ENCODE results near the gene MORN2.

MORN2 gene

DNA sequence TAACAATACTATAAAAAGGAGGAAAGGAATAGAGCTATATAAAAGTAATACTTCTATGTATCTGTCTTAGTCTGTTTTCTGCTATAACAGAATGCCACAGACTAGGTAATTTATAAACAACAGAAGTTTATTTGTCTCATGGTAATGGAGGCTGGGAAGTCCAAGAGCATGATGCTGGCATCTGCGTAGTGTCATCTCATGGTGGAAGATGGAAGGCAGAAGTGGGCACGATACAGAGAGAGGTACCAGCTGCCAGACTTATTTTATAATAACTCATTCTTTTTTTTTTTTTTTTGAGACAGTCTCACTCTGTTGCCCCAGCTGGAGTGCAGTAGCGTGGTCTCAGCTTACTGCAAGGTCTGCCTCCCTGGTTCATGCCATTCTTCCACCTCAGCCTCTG is 4.3 kb upstream of the MORN2 start:
- in situ Hi-C loops (cut with MboI; ENCODE audit: low sequenced_read_pairs) = no loop called here
- H3K27me3 ChIP-seq (ENCODE audit: low read depth) = no peaks in the 10 kb centered on the region
- H3K36me3 ChIP-seq (replicated peaks) = no peaks in the 10 kb centered on the region; the same call in 1 of the 2 replicates

DNA sequence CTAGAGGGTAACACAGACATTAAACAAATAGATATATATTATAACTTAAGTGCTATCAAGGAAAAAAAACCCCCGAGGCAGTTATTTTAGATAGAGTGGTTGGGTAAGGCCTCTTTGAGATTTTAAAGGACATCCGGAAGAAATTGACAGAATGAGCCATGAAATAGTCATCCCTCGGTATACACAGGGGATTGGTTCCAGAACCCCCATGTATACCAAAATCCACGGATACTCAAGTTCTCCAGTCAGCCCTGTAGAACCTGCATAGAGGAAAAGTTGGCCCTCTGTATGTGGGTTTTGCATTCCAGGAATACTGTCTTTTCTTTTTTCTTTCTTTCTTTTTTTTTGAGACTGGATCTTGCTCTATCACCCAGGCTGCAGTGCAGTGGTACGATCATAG is 2.0 kb upstream of the MORN2 start:
- in situ Hi-C loops (cut with MboI; ENCODE audit: low sequenced_read_pairs) = no loop called here
- Histone ChIP-seq H3K4me3 (no peak overlapping the region), H3K36me3 (replicated peaks) (no peaks in the 10 kb centered on the region; the same call in 1 of the 2 replicates), H3K9me3 (peaks cover 9% of the 10 kb centered on the region; the same call in 1 of the 2 replicates), H3K4me1 (peaks cover 7% of the 10 kb centered on the region), H3K27me3 (ENCODE audit: low read depth) (no peaks in the 10 kb centered on the region)
- no peak for DNase-seq (ENCODE audit: low spot score in 2 of 2)

More for the DNA sequence above, 4.3 kb upstream of the MORN2 start:
- H3K4me3 ChIP-seq = no peak overlapping the region
- peaks cover 9% of the 10 kb centered on the region; the same call in 1 of the 2 replicates for H3K9me3 ChIP-seq
- DNase-seq (ENCODE audit: low spot score in 2 of 2) = no peak
- peaks cover 4% of the 10 kb centered on the region for H3K4me1 ChIP-seq

DNA sequence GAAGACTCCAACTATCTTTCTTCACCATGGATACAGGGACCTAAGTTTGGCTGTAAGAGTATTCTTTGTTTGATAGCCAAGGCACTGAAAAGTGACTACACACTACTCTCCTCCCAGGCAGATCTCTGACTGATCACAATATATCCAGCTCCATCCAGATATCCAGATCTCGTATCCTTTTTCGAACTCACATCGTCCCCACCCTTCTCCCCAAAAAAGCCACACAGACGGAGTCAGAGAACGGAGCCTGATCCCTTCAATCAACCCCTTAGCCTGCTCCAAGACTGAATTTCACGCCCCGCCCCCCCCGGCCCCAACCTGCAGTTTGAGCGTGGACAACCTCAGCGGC is 575 bp upstream of the MORN2 start:
- H3K4me1 ChIP-seq = peaks cover 7% of the 10 kb centered on the region
- in situ Hi-C loops (cut with MboI; ENCODE audit: low sequenced_read_pairs) = no loop called here
- peak overlapping the region; percentile 93 for H3K4me3 ChIP-seq
- H3K27me3 ChIP-seq (ENCODE audit: low read depth) = no peaks in the 10 kb centered on the region
- no peak for DNase-seq (ENCODE audit: low spot score in 2 of 2)
- H3K36me3 ChIP-seq (replicated peaks) = no peaks in the 10 kb centered on the region; the same call in 1 of the 2 replicates
- peaks cover 9% of the 10 kb centered on the region; the same call in 1 of the 2 replicates for H3K9me3 ChIP-seq

DNA sequence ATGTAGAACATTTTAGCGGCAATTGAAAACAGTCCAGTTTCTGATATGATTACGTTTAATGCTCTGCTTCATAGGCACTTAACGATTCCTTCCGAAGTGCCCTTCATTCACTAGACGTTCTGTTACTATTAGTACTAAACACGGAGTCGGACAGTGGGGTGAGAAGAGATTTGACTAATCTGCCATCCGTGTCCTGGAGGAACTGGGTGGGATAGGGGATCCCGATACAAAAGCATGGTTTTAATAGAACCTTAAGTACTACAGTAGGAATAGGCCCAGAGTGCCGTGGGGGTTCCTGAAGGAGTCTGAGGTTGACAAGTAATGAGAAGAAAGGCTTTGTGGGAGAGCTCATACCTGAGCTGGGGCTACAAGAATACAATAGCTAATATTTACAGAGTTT is 631 bp downstream of the MORN2 start:
- Histone ChIP-seq H3K9me3 (peaks cover 9% of the 10 kb centered on the region; the same call in 1 of the 2 replicates), H3K4me3 (peak overlapping the region; percentile 93), H3K4me1 (peaks cover 7% of the 10 kb centered on the region), H3K27me3 (ENCODE audit: low read depth) (no peaks in the 10 kb centered on the region), H3K36me3 (replicated peaks) (no peaks in the 10 kb centered on the region; the same call in 1 of the 2 replicates)
- in situ Hi-C loops (cut with MboI; ENCODE audit: low sequenced_read_pairs) = no loop called here
- peak in 1 of 2 experiments; percentile 9 for DNase-seq (ENCODE audit: low spot score in 2 of 2)

DNA sequence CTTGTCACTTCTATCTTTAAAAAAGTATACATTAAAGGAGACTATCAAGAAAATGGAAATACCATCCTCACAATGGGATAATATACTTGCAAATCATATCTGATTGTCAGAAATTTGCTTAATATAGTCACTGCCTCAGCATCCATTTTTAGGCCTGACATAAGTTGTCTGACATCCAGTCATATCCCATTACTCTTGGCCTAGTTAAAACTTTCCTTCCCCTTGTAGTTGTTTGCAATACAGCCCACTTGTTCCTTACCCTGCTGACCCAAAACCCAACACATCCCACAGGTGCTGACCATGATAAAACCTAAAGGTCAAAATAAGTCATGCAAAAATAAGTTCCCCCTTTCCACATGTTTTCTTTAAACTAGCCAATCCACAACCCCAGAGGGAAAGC is 10.3 kb downstream of the MORN2 start:
- H3K4me3 ChIP-seq = no peak overlapping the region
- H3K36me3 ChIP-seq (replicated peaks) = no peaks in the 10 kb centered on the region
- H3K9me3 ChIP-seq = no peaks in the 10 kb centered on the region
- no peak for DNase-seq (ENCODE audit: low spot score in 2 of 2)
- in situ Hi-C loops (cut with MboI; ENCODE audit: low sequenced_read_pairs) = no loop called here
- 0 out of 2 replicates have a peak, but pooled peaks cover 2% of the 10 kb centered on the region for H3K27me3 ChIP-seq (ENCODE audit: low read depth)
- H3K4me1 ChIP-seq = no peaks in the 10 kb centered on the region

DNA sequence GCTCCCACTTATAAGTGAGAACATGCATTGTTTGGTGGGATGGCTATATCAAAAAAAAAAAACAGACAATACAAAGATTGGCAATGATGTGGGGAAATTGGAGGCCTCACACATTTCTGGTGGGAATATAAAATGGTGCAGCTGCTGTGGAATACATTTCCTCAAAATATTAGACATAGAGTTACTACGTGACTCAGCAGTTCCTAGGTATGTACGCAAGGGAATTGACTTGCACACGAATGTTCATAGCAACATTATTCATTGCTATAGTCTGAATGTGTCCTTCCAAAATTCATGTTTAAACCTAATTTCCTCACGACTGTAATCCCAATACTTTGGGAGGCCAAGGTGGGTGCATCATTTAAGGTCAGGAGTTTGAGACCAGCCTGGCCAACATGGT is 11.6 kb downstream of the MORN2 start:
- no peaks in the 10 kb centered on the region for H3K4me1 ChIP-seq
- no peaks in the 10 kb centered on the region for H3K36me3 ChIP-seq (replicated peaks)
- H3K27me3 ChIP-seq (ENCODE audit: low read depth) = 0 out of 2 replicates have a peak, but pooled peaks cover 2% of the 10 kb centered on the region
- no peak overlapping the region for H3K4me3 ChIP-seq
- no peak for DNase-seq (ENCODE audit: low spot score in 2 of 2)
- H3K9me3 ChIP-seq = no peaks in the 10 kb centered on the region
- in situ Hi-C loops (cut with MboI; ENCODE audit: low sequenced_read_pairs) = no loop called here

DNA sequence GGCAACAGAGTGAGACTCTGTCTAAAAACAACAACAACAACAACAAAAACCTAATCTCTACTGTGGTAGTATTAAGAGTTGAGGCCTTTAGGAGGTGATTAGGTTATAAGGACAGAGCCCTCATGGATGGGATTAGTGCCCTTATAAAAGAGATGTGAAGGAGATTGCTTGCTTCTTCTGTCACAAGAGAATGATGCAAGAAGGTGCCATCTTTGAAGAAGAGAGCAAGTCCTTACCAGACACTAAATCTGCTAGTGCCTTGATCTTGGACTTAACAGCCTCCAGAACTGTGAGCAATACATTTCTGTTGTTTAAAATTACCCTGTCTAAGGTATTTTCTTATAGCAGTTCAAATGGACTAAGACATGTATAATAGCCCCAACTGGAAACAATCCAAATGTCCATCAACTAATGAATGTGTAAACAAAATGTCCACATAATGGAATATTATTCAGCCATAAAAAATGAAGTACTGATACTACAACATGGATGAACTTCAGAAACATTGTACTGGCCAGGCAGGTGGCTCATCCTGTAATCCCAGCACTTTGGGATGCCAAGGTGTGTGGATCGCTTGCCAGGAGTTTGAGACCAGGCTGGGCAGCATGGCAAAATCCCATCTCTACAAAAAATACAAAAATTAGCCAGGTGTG is 12.3 kb downstream of the MORN2 start:
- in situ Hi-C loops (cut with MboI; ENCODE audit: low sequenced_read_pairs) = no loop called here
- Histone ChIP-seq H3K36me3 (replicated peaks) (no peaks in the 10 kb centered on the region), H3K27me3 (ENCODE audit: low read depth) (0 out of 2 replicates have a peak, but pooled peaks cover 2% of the 10 kb centered on the region), H3K9me3 (no peaks in the 10 kb centered on the region), H3K4me3 (no peak overlapping the region), H3K4me1 (no peaks in the 10 kb centered on the region)
- no peak for DNase-seq (ENCODE audit: low spot score in 2 of 2)

DNA sequence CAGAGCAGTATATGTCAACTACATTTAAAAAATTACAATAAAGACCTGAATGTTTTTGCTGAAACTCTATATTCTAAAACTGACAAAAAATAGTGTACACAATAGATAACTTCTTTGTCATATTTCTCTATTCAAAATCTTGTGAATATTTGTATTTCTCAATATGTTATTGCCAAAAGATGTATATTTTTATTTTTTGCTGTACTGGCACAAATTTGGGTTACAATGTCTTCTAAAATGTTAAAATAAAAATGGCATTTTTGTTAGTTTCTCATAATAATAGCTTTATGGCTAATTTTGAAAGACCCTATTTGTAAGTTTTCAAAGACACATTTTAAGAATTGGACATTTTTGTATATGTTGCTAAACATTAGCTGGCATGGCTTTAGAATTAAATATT is 13.3 kb downstream of the MORN2 start:
- H3K27me3 ChIP-seq (ENCODE audit: low read depth) = 0 out of 2 replicates have a peak, but pooled peaks cover 2% of the 10 kb centered on the region
- no peaks in the 10 kb centered on the region for H3K36me3 ChIP-seq (replicated peaks)
- in situ Hi-C loops (cut with MboI; ENCODE audit: low sequenced_read_pairs) = no loop called here
- H3K4me1 ChIP-seq = no peaks in the 10 kb centered on the region
- no peaks in the 10 kb centered on the region for H3K9me3 ChIP-seq
- DNase-seq (ENCODE audit: low spot score in 2 of 2) = no peak
- no peak overlapping the region for H3K4me3 ChIP-seq

DNA sequence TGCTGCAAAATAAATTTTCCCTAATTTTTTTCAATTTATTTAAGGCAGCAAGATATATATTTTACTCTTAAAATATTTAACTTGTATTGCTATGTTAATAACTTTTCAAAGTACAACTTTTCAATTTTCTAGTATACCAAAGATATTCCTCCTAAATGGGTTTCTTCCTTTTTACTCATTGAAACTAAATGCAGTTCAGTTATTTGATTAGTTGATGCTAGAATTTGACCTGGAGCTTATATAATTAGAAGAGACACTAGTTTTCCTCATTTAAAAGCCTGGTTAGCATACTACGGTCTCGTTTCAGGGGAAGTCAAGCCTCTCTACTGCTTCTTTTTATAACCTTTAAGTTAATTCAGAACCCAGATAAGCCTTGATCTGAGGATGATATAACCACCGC is 13.8 kb downstream of the MORN2 start, which contains the start of gene ARHGEF33:
Gene ARHGEF33 (plus strand): TSS at position 301 of the 400 bp plus-strand sequence. CDS start 29,573 bp downstream, outside the sequence.
- H3K36me3 ChIP-seq (replicated peaks) = no peaks in the 10 kb centered on the region
- in situ Hi-C loops (cut with MboI; ENCODE audit: low sequenced_read_pairs) = no loop called here

DNA sequence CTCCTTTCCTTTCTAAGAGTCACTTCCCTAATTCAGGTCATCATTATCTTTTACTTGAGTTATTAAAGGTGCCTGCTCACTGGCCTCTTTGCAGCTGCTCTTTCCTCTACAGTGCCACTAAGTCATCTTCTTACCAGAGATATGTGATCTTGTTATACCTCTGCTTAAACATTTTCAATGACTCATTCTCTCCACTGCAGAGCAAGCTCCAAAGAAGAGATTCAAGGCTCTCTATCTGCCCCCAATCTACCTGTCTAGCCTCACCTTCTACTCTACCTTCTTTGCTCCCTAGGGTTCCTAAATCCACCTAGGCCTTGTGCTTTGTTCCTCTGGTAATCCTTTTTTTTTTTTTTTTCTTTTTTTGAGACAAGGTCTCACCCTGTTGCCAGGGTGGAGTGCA is 17.0 kb downstream of the MORN2 start:
- Histone ChIP-seq H3K4me1 (no peaks in the 10 kb centered on the region), H3K9me3 (no peaks in the 10 kb centered on the region), H3K4me3 (no peak overlapping the region), H3K36me3 (replicated peaks) (no peaks in the 10 kb centered on the region), H3K27me3 (ENCODE audit: low read depth) (0 out of 2 replicates have a peak, but pooled peaks cover 2% of the 10 kb centered on the region)
- DNase-seq (ENCODE audit: low spot score in 2 of 2) = no peak
- in situ Hi-C loops (cut with MboI; ENCODE audit: low sequenced_read_pairs) = no loop called here

More for the DNA sequence above, 13.8 kb downstream of the MORN2 start, which contains the start of gene ARHGEF33:
- Histone ChIP-seq H3K4me1 (no peaks in the 10 kb centered on the region), H3K27me3 (ENCODE audit: low read depth) (0 out of 2 replicates have a peak, but pooled peaks cover 2% of the 10 kb centered on the region), H3K4me3 (no peak within 1 kb of the TSS), H3K9me3 (no peaks in the 10 kb centered on the region)
- no peak for DNase-seq (ENCODE audit: low spot score in 2 of 2)

DNA sequence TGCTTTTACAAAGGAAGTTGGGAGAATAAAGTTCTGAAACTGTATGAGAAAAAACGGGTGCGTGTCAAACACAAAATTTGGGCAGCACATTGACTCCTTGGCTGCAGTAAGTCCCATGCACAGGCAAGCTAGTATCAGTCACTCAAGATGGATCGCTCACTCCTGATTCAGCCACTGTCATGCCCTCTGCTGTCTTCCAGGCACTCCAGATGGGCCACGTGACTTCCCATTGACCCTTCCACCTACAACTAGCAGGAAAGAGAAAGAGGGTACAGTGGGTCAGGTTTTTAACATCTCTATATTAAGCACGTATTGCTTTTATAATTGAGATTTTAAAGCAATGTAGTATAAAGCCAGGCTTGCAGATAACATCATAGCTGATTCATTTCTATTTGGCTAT is 22.5 kb downstream of the MORN2 start:
- in situ Hi-C loops (cut with MboI; ENCODE audit: low sequenced_read_pairs) = no loop called here
- H3K4me3 ChIP-seq = no peak overlapping the region

DNA sequence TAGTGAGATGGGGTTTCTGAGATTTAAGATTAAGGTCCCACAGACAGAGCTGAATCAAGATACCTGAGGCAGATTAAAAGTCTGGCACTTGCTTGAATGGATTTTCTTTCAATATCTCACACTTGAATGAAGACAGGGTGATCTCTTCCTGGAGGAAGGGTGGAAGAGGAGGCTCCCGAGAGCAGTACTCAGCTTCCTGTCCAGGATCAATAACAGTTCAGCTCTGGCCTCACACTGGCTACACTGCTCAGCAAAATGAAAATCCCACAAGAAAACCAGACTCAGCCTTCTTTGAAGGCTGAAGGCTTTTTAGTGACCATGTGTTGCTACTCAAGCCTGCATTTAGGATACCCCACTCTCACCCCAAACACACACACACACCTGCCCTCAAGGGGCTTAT is 24.9 kb downstream of the MORN2 start:
- Histone ChIP-seq H3K4me3 (no peak overlapping the region), H3K27me3 (ENCODE audit: low read depth) (no peaks in the 10 kb centered on the region), H3K9me3 (no peaks in the 10 kb centered on the region), H3K4me1 (no peaks in the 10 kb centered on the region), H3K36me3 (replicated peaks) (no peaks in the 10 kb centered on the region)
- in situ Hi-C loops (cut with MboI; ENCODE audit: low sequenced_read_pairs) = no loop called here
- no peak for DNase-seq (ENCODE audit: low spot score in 2 of 2)

More for the DNA sequence above, 22.5 kb downstream of the MORN2 start:
- H3K27me3 ChIP-seq (ENCODE audit: low read depth) = no peaks in the 10 kb centered on the region
- DNase-seq (ENCODE audit: low spot score in 2 of 2) = no peak
- H3K9me3 ChIP-seq = no peaks in the 10 kb centered on the region
- no peaks in the 10 kb centered on the region for H3K4me1 ChIP-seq
- H3K36me3 ChIP-seq (replicated peaks) = no peaks in the 10 kb centered on the region

DNA sequence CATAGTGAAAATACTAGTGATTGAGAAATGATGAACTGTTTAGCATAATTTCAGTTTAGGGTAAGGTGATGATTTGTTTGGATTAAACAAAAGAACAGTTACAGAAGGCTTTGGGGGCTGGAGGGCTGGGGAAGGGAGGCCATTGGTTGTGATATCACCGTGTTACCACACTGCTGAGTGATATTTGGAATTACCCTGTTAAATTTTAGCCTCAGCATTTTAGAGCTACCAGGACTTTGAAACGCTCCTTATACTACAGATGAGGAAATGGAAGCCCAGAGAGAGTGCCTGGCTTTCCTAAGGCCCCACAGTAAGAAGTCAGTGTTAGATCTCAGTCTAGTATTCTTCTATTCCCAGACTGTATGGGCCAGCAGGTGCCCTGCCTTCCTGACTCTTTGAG is 29.5 kb downstream of the MORN2 start:
- no peaks in the 10 kb centered on the region for H3K36me3 ChIP-seq (replicated peaks)
- H3K27me3 ChIP-seq (ENCODE audit: low read depth) = no peaks in the 10 kb centered on the region
- in situ Hi-C loops (cut with MboI; ENCODE audit: low sequenced_read_pairs) = no loop called here
- no peaks in the 10 kb centered on the region for H3K9me3 ChIP-seq
- no peak for DNase-seq (ENCODE audit: low spot score in 2 of 2)
- H3K4me1 ChIP-seq = no peaks in the 10 kb centered on the region
- H3K4me3 ChIP-seq = no peak overlapping the region

DNA sequence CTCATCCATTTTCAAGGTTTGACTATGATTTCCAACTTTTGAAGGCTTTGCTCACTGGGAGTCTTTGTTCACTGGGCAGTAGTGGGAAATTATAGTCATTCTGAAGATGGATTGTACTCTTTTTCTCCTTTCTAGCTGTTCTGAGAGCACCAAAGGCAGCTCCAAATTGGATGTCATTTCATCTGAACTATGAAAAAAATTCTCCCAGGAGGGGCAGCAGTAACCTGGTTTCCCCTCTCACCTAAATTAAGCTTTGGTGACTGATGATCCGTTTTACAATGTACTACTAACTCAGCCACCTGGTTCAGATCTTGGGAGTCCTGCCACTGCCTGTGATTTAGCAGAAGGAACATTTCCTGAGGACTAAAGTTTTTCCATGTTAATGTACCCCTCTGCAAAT is 31.5 kb downstream of the MORN2 start:
- in situ Hi-C loops (cut with MboI; ENCODE audit: low sequenced_read_pairs) = no loop called here
- H3K4me1 ChIP-seq = no peaks in the 10 kb centered on the region
- H3K9me3 ChIP-seq = no peaks in the 10 kb centered on the region
- no peak overlapping the region for H3K4me3 ChIP-seq
- no peaks in the 10 kb centered on the region for H3K36me3 ChIP-seq (replicated peaks)
- H3K27me3 ChIP-seq (ENCODE audit: low read depth) = no peaks in the 10 kb centered on the region
- DNase-seq (ENCODE audit: low spot score in 2 of 2) = no peak

All from HAP-1 (cell line).